Epithelial cell of esophagus (primary cell): Measurements from ENCODE around the gene RNMT.
A peak's percentile ranks its signal among the peaks of the same experiment; 100 is the strongest.

Experiments
- DNase-seq: peaks from one replicate; pipeline ENCODE4 v3.0.0; 2010; ENCODE audit warnings: low read depth
- H3K4me3 ChIP-seq: 2 replicates; pipeline ENCODE4 v1.5.1; 2011; ENCODE audit warnings: mild to moderate bottlenecking, low read length, control low read depth
- CTCF ChIP-seq: IDR thresholded peaks from 2 replicates; pipeline ENCODE4 v1.5.1; 2011; ENCODE audit warnings: low read depth, mild to moderate bottlenecking, low read length, control low read depth, inconsistent platforms; ENCODE audit not compliant: insufficient read depth; ENCODE audit errors: missing control alignments

RNMT gene

GRCh38 chr18:13696961-13697360 is 29.5 kb upstream of the RNMT start:
- TF ChIP-seq CTCF, result no peak
- no peak overlapping the region for H3K4me3 ChIP-seq
- DNase-seq, result peak; percentile 47

GRCh38 chr18:13700153-13700552 is 26.3 kb upstream of the RNMT start:
- DNase-seq, result no peak
- TF ChIP-seq CTCF, result no peak
- no peak overlapping the region for H3K4me3 ChIP-seq

- no peak overlapping the region for H3K4me3 ChIP-seq
- DNase-seq, result no peak
- no peak for TF ChIP-seq CTCF
Observed at GRCh38 chr18:13703899-13704298, 22.6 kb upstream of the RNMT start.

- H3K4me3 ChIP-seq, result no peak overlapping the region
- TF ChIP-seq CTCF, result no peak
- DNase-seq, result peak; percentile 97
Observed at GRCh38 chr18:13710414-13710831, 16.1 kb upstream of the RNMT start.

- H3K4me3 ChIP-seq, result no peak overlapping the region
- no peak for DNase-seq
- TF ChIP-seq CTCF, result no peak
Observed at GRCh38 chr18:13712400-13713131, 13.9 kb upstream of the RNMT start.

GRCh38 chr18:13713455-13714055 is 12.9 kb upstream of the RNMT start:
- peak; percentile 29 for DNase-seq
- no peak for TF ChIP-seq CTCF
- H3K4me3 ChIP-seq, result no peak overlapping the region

- DNase-seq, result no peak
- no peak overlapping the region for H3K4me3 ChIP-seq
- TF ChIP-seq CTCF, result no peak
Observed at GRCh38 chr18:13715330-13715729, 11.1 kb upstream of the RNMT start.
